Progenitor cell of endocrine pancreas (in vitro differentiated cells): ENCODE data around the gene NT5DC3. TPM values are rescaled to one million over a fixed set of nuclear protein-coding genes. Genes with fewer than 3 reads are reported as not detected.
A peak's percentile ranks its signal among the peaks of the same experiment; 100 is the strongest.
"Not testable (repeated sequence)": the region's sequence is repeated elsewhere in the genome, so short reads cannot be mapped to it uniquely, and the experiment has no call there.

Experiments used
- DNase-seq: peaks from one replicate; pipeline ENCODE4 v3.0.0; 2021; ENCODE audit warnings: low spot score; ENCODE audit not compliant: unreplicated experiment
- H3K27ac Mint-ChIP-seq: 2 replicates; pipeline ENCODE4 v1.8.0; 2021; ENCODE audit warnings: mild to moderate bottlenecking, moderate library complexity, mixed read lengths
- H3K27me3 Mint-ChIP-seq: 2 replicates; pipeline ENCODE4 v1.8.0; 2021; ENCODE audit warnings: mixed read lengths
- H3K36me3 Mint-ChIP-seq: 2 replicates; pipeline ENCODE4 v1.8.0; 2022; ENCODE audit warnings: mixed read lengths; ENCODE audit not compliant: insufficient read depth
- H3K4me1 Mint-ChIP-seq: 2 replicates; pipeline ENCODE4 v1.8.0; 2021; ENCODE audit warnings: low read depth, mixed read lengths
- H3K4me3 Mint-ChIP-seq: 2 replicates; pipeline ENCODE4 v1.8.0; 2021; ENCODE audit warnings: low read depth, mild to moderate bottlenecking, moderate library complexity, mixed read lengths
- H3K9me3 Mint-ChIP-seq: 2 replicates; pipeline ENCODE4 v1.8.0; 2021; ENCODE audit warnings: low read depth, mixed read lengths
- total RNA-seq: library from RNA; stranded (reverse); gene quantifications from 2 replicates; pipeline ENCODE4 v1.2.1, GENCODE V29; 2021
- TF ChIP-seq, protein P1 (sequence below): fragments of 200-600 bp; sonication (generic); IDR thresholded peaks from one replicate; pipeline ENCODE4 v1.5.0; 2021; ENCODE audit warnings: antibody characterized with exemption, mild to moderate bottlenecking; ENCODE audit not compliant: unreplicated experiment

The NT5DC3 gene
- total RNA-seq, 1 donor from 2014 or later, result 13.9 TPM

DNA sequence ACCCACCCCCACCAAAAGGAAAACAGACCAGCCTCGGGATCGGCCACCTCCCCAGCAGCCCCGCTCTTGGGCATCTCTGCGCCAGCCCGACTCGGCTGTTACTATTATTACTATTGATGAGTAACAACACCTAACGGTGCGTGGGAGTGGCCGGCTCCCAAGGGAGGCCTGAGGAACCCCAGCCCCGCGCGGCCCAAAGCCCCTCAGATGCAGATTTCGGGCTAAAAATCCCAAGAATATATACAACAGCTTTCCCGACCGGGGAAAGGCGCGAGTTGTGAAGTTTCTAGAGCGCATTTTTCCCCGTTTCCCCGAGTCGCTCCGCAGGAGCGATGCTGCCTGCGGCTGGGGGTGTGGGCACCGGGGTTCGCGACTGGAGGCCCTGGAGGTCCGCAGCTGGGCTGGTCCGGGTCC lies 565 bp downstream of the NT5DC3 start:
- H3K4me1 Mint-ChIP-seq, result peaks cover 27% of the 10 kb centered on the region

DNA sequence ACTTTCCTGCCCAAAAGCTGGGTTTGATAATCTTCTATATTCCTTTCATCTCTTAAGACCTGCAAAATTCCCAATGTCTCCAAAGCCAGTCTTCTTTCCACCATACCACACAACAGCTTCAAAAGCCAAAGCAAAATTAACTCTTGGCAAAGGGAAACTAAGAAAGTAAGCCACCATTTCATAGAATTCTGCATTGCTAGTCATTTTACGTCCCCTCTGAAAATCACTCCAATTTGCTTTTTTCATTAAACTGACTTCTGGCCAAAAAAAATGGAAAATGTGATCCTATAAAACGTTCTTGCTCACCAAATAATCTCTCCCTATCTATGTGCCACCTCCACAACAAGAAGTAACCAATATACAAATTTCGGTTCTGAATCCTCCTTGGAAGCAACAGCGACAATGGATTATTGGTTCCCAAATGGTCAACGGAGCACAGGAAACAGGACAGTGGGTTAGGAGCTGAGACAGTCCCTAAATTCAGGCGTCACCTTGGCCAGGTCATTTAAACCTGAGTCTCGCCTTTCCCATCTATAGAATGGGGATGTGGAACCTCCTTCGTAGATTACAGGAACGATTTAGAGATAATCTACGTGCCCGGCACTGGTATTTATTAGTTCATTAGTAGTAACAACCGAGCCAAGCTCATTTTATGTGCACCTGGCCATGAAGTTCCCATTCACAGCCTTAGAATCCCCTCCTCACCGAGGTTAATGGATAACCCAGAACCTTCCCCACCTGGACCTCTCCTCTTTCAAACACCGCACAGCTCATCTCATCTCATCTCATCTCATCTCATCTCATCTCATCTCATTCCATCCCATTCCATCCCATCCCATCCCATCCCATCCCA lies 1.2 kb downstream of the NT5DC3 start:
- Mint-ChIP-seq H3K9me3 (peaks cover 4% of the 10 kb centered on the region), H3K27ac (peak overlapping the region; percentile 56), H3K4me1 (peaks cover 29% of the 10 kb centered on the region), H3K36me3 (peaks cover 6% of the 10 kb centered on the region), H3K27me3 (peaks cover 9% of the 10 kb centered on the region), H3K4me3 (peak overlapping the region; percentile 84)
- TF ChIP-seq, protein P1, sequence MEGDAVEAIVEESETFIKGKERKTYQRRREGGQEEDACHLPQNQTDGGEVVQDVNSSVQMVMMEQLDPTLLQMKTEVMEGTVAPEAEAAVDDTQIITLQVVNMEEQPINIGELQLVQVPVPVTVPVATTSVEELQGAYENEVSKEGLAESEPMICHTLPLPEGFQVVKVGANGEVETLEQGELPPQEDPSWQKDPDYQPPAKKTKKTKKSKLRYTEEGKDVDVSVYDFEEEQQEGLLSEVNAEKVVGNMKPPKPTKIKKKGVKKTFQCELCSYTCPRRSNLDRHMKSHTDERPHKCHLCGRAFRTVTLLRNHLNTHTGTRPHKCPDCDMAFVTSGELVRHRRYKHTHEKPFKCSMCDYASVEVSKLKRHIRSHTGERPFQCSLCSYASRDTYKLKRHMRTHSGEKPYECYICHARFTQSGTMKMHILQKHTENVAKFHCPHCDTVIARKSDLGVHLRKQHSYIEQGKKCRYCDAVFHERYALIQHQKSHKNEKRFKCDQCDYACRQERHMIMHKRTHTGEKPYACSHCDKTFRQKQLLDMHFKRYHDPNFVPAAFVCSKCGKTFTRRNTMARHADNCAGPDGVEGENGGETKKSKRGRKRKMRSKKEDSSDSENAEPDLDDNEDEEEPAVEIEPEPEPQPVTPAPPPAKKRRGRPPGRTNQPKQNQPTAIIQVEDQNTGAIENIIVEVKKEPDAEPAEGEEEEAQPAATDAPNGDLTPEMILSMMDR, result no peak
- no peak for DNase-seq

More for the DNA sequence above, 565 bp downstream of the NT5DC3 start:
- H3K27ac Mint-ChIP-seq, result peak overlapping the region; percentile 49
- H3K36me3 Mint-ChIP-seq, result peaks cover 6% of the 10 kb centered on the region
- H3K27me3 Mint-ChIP-seq, result peaks cover 6% of the 10 kb centered on the region
- TF ChIP-seq, protein P1, result no peak
- H3K4me3 Mint-ChIP-seq, result peak overlapping the region; percentile 84
- peaks cover 4% of the 10 kb centered on the region for H3K9me3 Mint-ChIP-seq
- DNase-seq, result no peak

DNA sequence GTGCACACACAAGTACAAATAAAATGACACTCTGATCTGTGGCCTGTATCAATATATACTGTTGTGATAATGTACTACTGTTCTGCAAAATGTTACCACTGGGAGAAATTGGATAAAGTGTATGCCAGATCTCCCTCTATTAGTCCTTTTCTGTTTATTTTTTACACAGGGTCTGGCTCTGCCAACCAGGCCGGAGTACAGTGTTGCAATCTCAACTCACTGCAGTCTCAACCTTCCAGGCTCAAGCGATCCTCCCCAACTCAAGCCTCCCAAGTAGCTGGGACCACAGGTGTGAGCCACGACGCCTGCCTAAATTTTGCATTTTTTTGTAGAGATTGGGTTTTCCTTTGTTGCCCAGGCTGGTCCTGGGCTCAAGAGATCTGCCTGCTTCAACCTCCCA lies 1.9 kb downstream of the NT5DC3 start:
- H3K9me3 Mint-ChIP-seq, result peaks cover 4% of the 10 kb centered on the region
- DNase-seq, result no peak
- peak overlapping the region; percentile 84 for H3K4me3 Mint-ChIP-seq
- TF ChIP-seq, protein P1, result no peak
- no peak overlapping the region for H3K27ac Mint-ChIP-seq
- H3K36me3 Mint-ChIP-seq, result peaks cover 6% of the 10 kb centered on the region
- peaks cover 9% of the 10 kb centered on the region for H3K27me3 Mint-ChIP-seq
- peaks cover 34% of the 10 kb centered on the region for H3K4me1 Mint-ChIP-seq

DNA sequence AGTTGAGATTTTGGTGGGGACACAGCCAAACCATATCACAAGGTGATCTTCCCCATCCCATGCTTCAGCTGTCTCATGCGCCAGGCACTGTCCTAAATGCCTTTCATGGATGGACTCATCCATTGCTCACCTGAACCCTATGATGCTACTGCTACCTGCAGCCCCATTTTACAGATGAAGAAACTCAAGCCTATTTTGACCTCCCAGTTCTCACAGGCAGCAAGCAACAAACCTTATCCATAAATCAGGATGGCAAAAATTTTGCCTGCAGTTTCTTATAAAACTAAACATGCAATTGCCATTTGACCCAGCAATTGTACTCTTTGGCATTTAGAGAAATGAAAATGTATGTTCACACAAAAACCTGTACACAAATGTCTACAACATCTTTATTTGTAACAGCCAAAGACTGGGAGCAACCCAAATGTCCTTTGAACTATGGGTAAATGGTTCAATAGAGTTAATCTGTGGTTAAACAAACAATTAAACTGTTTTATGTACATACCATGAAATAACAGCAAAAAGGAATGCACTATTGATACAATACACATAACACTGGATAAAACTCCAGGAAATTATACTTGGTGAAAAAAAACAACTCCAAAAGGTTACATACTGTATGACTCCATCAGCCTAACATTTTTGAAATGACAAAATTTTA lies 2.6 kb downstream of the NT5DC3 start:
- TF ChIP-seq, protein P1, result no peak
- no peak for DNase-seq
- Mint-ChIP-seq H3K27ac (no peak overlapping the region), H3K36me3 (peaks cover 6% of the 10 kb centered on the region), H3K4me1 (peaks cover 36% of the 10 kb centered on the region), H3K9me3 (peaks cover 4% of the 10 kb centered on the region), H3K4me3 (peak overlapping the region; percentile 22), H3K27me3 (peaks cover 9% of the 10 kb centered on the region)

DNA sequence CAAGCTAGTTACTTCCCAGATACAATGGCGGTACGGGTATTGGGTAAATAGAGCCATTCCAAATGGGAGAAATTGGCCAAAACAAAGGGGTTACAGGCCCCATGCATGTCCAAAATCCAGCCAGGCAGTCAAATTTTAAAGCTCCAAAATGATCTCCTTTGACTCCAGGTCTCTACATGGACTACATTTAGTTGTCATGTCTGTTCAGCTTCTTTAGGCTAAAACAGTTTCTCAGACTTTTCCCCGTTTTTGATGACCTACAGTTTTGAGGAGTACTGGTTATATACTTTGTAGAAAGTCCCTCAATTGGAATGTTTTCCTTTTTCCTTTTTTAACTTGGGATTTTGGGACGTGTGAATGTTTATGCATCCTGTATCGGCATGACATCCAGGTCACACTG lies 4.7 kb downstream of the NT5DC3 start:
- Mint-ChIP-seq H3K36me3 (peaks cover 8% of the 10 kb centered on the region), H3K27me3 (peaks cover 9% of the 10 kb centered on the region), H3K4me3 (no peak overlapping the region), H3K27ac (no peak overlapping the region), H3K9me3 (peaks cover 4% of the 10 kb centered on the region), H3K4me1 (peaks cover 31% of the 10 kb centered on the region)
- TF ChIP-seq, protein P1, result no peak
- no peak for DNase-seq

DNA sequence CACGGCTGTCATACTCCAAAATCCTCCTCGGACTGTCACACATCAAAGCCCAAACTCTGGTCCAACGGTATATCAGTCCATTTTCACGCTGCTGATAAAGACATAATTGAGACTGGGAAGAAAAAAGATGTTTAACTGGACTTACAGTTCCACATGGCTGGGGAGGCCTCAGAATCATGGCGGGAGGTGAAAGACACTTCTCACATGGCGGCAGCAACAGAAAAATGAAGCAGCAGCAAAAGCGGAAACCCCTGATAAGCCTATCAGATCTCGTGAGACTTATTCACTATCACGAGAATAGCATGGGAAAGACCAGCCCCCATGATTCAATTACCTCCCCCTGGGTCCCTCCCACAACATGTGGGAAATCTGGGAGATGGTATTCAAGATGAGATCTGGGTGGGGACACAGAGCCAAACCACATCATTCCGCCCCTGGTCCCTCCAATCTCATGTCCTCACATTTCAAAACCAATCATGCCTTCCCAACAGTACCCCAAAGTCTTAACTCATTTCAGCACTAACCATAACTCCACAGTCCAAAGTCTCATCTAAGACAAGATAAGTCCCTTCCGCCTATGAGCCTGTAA lies 5.2 kb downstream of the NT5DC3 start:
- not testable (repeated sequence) for H3K27ac Mint-ChIP-seq, H3K4me3 Mint-ChIP-seq, DNase-seq, H3K9me3 Mint-ChIP-seq, H3K27me3 Mint-ChIP-seq
- H3K4me1 Mint-ChIP-seq, result peaks cover 31% of the 10 kb centered on the region
- peaks cover 12% of the 10 kb centered on the region for H3K36me3 Mint-ChIP-seq
